22Rv1 (cell line): ENCODE data around the gene MUC3A.
A peak's percentile ranks its signal among the peaks of the same experiment; 100 is the strongest.
"Not testable (repeated sequence)": the region's sequence is repeated elsewhere in the genome, so short reads cannot be mapped to it uniquely, and the experiment has no call there.

Experiments used
- H3K27ac ChIP-seq: fragments of 450-650 bp; 2 replicates; pipeline ENCODE4 v1.5.1; 2017
- CTCF ChIP-seq: fragments of 450-650 bp; IDR thresholded peaks from 2 replicates; pipeline ENCODE4 v1.5.1; 2017; ENCODE audit warnings: mild to moderate bottlenecking
- ZFX ChIP-seq: fragments of 450-650 bp; IDR thresholded peaks from 2 replicates; pipeline ENCODE4 v1.6.1; 2017; ENCODE audit warnings: antibody characterized with exemption, borderline replicate concordance

Gene MUC3A

GRCh38 chr7:100914208-100914878, 35.0 kb upstream of the MUC3A start:
- TF ChIP-seq CTCF (no peak), ZFX (no peak)
- no peak overlapping the region for H3K27ac ChIP-seq

- TF ChIP-seq CTCF = no peak
- no peak for TF ChIP-seq ZFX
- 0 out of 2 replicates have a peak overlapping the region, but pooled peaks have one; percentile 65 for H3K27ac ChIP-seq
Measured at GRCh38 chr7:100914879-100915447, 34.4 kb upstream of the MUC3A start.

GRCh38 chr7:100919335-100919734, 30.0 kb upstream of the MUC3A start:
- not testable (repeated sequence) for H3K27ac ChIP-seq

GRCh38 chr7:100919779-100920437, 29.4 kb upstream of the MUC3A start:
- H3K27ac ChIP-seq = not testable (repeated sequence)

GRCh38 chr7:100921039-100921438, 28.3 kb upstream of the MUC3A start:
- H3K27ac ChIP-seq = no peak overlapping the region
- no peak for TF ChIP-seq CTCF
- no peak for TF ChIP-seq ZFX

- H3K27ac ChIP-seq = not testable (repeated sequence)
Measured at GRCh38 chr7:100923616-100924015, 25.7 kb upstream of the MUC3A start.

GRCh38 chr7:100929808-100930174, 19.5 kb upstream of the MUC3A start:
- TF ChIP-seq CTCF = no peak
- TF ChIP-seq ZFX = no peak
- no peak overlapping the region for H3K27ac ChIP-seq

GRCh38 chr7:100933734-100934133, 15.6 kb upstream of the MUC3A start:
- no peak overlapping the region for H3K27ac ChIP-seq
- TF ChIP-seq ZFX = no peak
- TF ChIP-seq CTCF = no peak

- not testable (repeated sequence) for H3K27ac ChIP-seq
Measured at GRCh38 chr7:100935381-100935780, 14.0 kb upstream of the MUC3A start.

GRCh38 chr7:100936167-100936566, 13.2 kb upstream of the MUC3A start:
- not testable (repeated sequence) for H3K27ac ChIP-seq
